Neutrophil (primary cell): ENCODE data around the gene USH2A.

Experiments
- H3K27ac ChIP-seq: fragments of 200-600 bp; sonication (generic); 2 replicates; pipeline ENCODE4 v1.5.1; 2016; ENCODE audit warnings: mild to moderate bottlenecking, moderate library complexity
- H3K27me3 ChIP-seq: fragments of 200-600 bp; sonication (generic); 2 replicates; pipeline ENCODE4 v1.6.0; 2016; ENCODE audit warnings: mild to moderate bottlenecking
- H3K36me3 ChIP-seq: fragments of 200-600 bp; sonication (generic); 2 replicates; pipeline ENCODE4 v1.5.1; 2017
- H3K4me1 ChIP-seq, 2 experiments: fragments of 200-600 bp in 1 of 2; sonication (generic) in 1 of 2; 1 replicate in 1 of 2; 2 replicates in 1 of 2; pipeline versions ENCODE4 v1.5.1 to v1.6.1; 2013 to 2016; ENCODE audit warnings: low read depth in 1 of 2, low read length in 1 of 2, mild to moderate bottlenecking in 1 of 2, moderate library complexity in 1 of 2; ENCODE audit not compliant: control insufficient read depth in 1 of 2, insufficient read depth in 1 of 2
- H3K4me3 ChIP-seq, 2 experiments: fragments of 200-600 bp in 1 of 2; sonication (generic) in 1 of 2; 1 replicate in 1 of 2; 2 replicates in 1 of 2; pipeline ENCODE4 v1.5.1; 2013 to 2016; ENCODE audit warnings: low read depth in 1 of 2, low read length in 1 of 2, mild to moderate bottlenecking in 1 of 2, moderate library complexity in 1 of 2
- H3K9me3 ChIP-seq: fragments of 200-600 bp; sonication (generic); 2 replicates; pipeline ENCODE4 v1.5.1; 2016
- TF ChIP-seq, protein P1 (sequence below): fragments of 200-600 bp; sonication (generic); IDR thresholded peaks from 2 replicates; pipeline ENCODE4 v1.5.1; 2016; ENCODE audit warnings: antibody characterized with exemption

The USH2A gene

GRCh38 chr1:215971793-215972441 lies 451.3 kb downstream of the USH2A start:
- Histone ChIP-seq H3K4me1 (no peaks in the 10 kb centered on the region), H3K27ac (no peak overlapping the region), H3K36me3 (no peaks in the 10 kb centered on the region), H3K27me3 (no peaks in the 10 kb centered on the region), H3K9me3 (no peaks in the 10 kb centered on the region), H3K4me3 (no peak overlapping the region)
- TF ChIP-seq, protein P1, sequence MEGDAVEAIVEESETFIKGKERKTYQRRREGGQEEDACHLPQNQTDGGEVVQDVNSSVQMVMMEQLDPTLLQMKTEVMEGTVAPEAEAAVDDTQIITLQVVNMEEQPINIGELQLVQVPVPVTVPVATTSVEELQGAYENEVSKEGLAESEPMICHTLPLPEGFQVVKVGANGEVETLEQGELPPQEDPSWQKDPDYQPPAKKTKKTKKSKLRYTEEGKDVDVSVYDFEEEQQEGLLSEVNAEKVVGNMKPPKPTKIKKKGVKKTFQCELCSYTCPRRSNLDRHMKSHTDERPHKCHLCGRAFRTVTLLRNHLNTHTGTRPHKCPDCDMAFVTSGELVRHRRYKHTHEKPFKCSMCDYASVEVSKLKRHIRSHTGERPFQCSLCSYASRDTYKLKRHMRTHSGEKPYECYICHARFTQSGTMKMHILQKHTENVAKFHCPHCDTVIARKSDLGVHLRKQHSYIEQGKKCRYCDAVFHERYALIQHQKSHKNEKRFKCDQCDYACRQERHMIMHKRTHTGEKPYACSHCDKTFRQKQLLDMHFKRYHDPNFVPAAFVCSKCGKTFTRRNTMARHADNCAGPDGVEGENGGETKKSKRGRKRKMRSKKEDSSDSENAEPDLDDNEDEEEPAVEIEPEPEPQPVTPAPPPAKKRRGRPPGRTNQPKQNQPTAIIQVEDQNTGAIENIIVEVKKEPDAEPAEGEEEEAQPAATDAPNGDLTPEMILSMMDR, result no peak

DNA sequence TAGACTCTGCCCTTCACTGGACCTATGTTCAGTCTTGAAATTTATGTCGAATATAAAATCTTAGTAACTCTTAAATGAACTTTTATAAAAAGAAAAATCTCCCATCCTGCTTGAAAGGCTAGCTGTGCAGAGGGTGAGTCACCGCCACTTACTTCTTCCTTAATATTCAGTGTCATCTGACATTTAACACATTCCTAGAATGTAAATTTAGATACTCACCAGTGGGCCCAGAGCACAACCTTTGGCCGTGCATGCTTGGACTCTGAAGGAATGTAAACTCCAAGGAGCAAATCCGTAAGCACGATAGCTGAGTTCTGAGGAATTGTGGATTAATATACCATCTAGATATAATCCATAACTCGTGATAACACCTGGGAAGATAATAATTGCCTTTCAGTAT lies 452.8 kb downstream of the USH2A start:
- Histone ChIP-seq H3K4me1 (no peaks in the 10 kb centered on the region), H3K9me3 (no peaks in the 10 kb centered on the region), H3K27me3 (no peaks in the 10 kb centered on the region), H3K4me3 (no peak overlapping the region), H3K27ac (no peak overlapping the region), H3K36me3 (no peaks in the 10 kb centered on the region)
- TF ChIP-seq, protein P1, result no peak

GRCh38 chr1:215963621-215964020 lies 459.6 kb downstream of the USH2A start:
- Histone ChIP-seq H3K4me3 (no peak overlapping the region), H3K4me1 (no peaks in the 10 kb centered on the region), H3K36me3 (no peaks in the 10 kb centered on the region), H3K27me3 (no peaks in the 10 kb centered on the region), H3K27ac (no peak overlapping the region), H3K9me3 (no peaks in the 10 kb centered on the region)
- TF ChIP-seq, protein P1, result no peak

GRCh38 chr1:215963040-215963439 lies 460.2 kb downstream of the USH2A start:
- Histone ChIP-seq H3K27me3 (no peaks in the 10 kb centered on the region), H3K9me3 (no peaks in the 10 kb centered on the region), H3K36me3 (no peaks in the 10 kb centered on the region), H3K27ac (no peak overlapping the region), H3K4me1 (no peaks in the 10 kb centered on the region), H3K4me3 (no peak overlapping the region)
- TF ChIP-seq, protein P1, result no peak

GRCh38 chr1:215958841-215959240 lies 464.4 kb downstream of the USH2A start:
- TF ChIP-seq, protein P1, result no peak
- H3K4me1 ChIP-seq, result no peaks in the 10 kb centered on the region

GRCh38 chr1:215957663-215958062 lies 465.6 kb downstream of the USH2A start:
- no peaks in the 10 kb centered on the region for H3K36me3 ChIP-seq
- H3K9me3 ChIP-seq, result no peaks in the 10 kb centered on the region
- H3K4me3 ChIP-seq, result no peak overlapping the region
- TF ChIP-seq, protein P1, result no peak
- no peaks in the 10 kb centered on the region for H3K27me3 ChIP-seq
- no peaks in the 10 kb centered on the region for H3K4me1 ChIP-seq
- no peak overlapping the region for H3K27ac ChIP-seq

More at GRCh38 chr1:215958841-215959240, 464.4 kb downstream of the USH2A start:
- no peaks in the 10 kb centered on the region for H3K36me3 ChIP-seq
- H3K9me3 ChIP-seq, result no peaks in the 10 kb centered on the region
- no peak overlapping the region for H3K27ac ChIP-seq
- no peak overlapping the region for H3K4me3 ChIP-seq
- no peaks in the 10 kb centered on the region for H3K27me3 ChIP-seq
